ENCODE data around the gene CCL25.

DNA sequence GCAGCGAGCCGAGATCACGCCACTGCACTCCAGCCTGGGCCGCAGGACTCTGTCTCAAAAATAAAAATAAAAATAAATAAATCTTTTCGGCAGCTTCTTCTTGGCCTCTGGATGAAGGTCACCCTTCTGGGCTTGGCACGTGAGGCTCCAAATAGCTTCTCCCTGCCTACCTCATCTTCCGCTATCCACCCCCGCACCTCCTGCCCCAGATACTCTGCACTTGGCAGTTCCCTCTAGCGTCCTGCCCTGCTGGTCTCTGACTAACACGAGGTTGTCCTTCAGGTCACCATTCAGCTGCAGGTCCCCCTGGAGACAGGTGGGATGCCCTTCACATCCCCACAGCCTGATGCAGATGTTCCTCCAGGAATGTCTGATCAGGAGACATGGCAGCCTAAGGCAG is 8.5 kb upstream of the CCL25 start:
- no peak for TF ChIP-seq TAL1 (IDR thresholded peaks at IDR 0.05)
- no peak for TF ChIP-seq YY1 (IDR thresholded peaks at IDR 0.05; ENCODE audit: borderline replicate concordance in 1 of 3, control insufficient read depth in 1 of 3, extremely low read depth in 1 of 3, insufficient read depth in 3 of 3, insufficient read length in 1 of 3, insufficient replicate concordance in 2 of 3, low read depth in 1 of 3, low read length in 2 of 3)
- TF ChIP-seq, protein P1, sequence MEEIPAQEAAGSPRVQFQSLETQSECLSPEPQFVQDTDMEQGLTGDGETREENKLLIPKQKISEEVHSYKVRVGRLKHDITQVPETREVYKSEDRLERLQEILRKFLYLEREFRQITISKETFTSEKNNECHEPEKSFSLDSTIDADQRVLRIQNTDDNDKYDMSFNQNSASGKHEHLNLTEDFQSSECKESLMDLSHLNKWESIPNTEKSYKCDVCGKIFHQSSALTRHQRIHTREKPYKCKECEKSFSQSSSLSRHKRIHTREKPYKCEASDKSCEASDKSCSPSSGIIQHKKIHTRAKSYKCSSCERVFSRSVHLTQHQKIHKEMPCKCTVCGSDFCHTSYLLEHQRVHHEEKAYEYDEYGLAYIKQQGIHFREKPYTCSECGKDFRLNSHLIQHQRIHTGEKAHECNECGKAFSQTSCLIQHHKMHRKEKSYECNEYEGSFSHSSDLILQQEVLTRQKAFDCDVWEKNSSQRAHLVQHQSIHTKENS (CRISPR knock-in tag; IDR thresholded peaks at IDR 0.05): no peak
- TF ChIP-seq, protein P2, sequence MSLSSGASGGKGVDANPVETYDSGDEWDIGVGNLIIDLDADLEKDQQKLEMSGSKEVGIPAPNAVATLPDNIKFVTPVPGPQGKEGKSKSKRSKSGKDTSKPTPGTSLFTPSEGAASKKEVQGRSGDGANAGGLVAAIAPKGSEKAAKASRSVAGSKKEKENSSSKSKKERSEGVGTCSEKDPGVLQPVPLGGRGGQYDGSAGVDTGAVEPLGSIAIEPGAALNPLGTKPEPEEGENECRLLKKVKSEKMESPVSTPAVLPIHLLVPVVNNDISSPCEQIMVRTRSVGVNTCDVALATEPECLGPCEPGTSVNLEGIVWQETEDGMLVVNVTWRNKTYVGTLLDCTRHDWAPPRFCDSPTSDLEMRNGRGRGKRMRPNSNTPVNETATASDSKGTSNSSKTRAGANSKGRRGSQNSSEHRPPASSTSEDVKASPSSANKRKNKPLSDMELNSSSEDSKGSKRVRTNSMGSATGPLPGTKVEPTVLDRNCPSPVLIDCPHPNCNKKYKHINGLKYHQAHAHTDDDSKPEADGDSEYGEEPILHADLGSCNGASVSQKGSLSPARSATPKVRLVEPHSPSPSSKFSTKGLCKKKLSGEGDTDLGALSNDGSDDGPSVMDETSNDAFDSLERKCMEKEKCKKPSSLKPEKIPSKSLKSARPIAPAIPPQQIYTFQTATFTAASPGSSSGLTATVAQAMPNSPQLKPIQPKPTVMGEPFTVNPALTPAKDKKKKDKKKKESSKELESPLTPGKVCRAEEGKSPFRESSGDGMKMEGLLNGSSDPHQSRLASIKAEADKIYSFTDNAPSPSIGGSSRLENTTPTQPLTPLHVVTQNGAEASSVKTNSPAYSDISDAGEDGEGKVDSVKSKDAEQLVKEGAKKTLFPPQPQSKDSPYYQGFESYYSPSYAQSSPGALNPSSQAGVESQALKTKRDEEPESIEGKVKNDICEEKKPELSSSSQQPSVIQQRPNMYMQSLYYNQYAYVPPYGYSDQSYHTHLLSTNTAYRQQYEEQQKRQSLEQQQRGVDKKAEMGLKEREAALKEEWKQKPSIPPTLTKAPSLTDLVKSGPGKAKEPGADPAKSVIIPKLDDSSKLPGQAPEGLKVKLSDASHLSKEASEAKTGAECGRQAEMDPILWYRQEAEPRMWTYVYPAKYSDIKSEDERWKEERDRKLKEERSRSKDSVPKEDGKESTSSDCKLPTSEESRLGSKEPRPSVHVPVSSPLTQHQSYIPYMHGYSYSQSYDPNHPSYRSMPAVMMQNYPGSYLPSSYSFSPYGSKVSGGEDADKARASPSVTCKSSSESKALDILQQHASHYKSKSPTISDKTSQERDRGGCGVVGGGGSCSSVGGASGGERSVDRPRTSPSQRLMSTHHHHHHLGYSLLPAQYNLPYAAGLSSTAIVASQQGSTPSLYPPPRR (CRISPR knock-in tag; IDR thresholded peaks at IDR 0.05; ENCODE audit: borderline replicate concordance): no peak
